HG03175 (cell line): ENCODE measurements around the gene MARK1.

ENCODE experiments used
- ATAC-seq: cut with Tn5 transposase; IDR thresholded peaks from one replicate; pipeline ENCODE4 v1.9.1; 2021; ENCODE audit warnings: mild to moderate bottlenecking, moderate library complexity; ENCODE audit not compliant: unreplicated experiment

Gene MARK1

DNA sequence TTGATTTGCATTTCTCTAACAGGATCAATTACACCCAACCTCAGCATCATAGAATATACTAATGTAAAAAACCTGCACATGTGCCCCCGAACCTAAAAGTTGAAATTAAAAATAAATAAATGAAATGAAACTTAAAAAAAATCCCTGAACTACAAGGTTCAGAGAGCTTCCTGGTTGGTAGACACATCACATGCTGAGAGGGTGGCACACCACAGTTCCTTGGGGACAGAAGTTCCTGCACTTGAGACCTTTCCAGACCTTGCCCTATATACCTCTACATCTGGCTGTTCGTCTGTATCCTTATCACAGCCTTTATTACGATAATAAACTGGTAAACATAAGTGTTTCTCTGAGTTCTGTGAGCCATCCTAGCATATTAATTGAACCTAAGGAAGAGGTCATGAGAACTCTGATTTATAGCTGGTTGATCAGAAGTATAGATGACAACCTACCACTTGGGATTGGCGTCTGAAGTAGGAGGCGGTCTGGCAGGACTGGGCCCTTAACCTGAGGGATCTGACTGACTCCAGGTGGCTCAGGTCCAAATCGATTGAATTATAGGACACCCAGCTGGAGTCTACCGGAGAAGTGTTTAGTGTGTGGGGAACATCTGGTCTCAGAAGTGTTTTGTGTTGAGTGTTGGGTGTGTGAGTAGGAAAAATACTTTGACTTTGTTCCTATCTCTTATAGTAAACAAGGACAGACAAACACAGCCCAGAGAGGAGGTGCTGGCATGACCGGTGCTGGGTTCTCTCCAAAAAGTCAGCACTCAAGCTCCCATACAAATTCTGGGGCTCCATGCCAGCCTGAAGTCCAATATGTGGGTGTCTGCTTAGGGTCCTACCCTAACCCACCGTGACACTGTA, 181.2 kb downstream of the MARK1 start:
- ATAC-seq = no peak

DNA sequence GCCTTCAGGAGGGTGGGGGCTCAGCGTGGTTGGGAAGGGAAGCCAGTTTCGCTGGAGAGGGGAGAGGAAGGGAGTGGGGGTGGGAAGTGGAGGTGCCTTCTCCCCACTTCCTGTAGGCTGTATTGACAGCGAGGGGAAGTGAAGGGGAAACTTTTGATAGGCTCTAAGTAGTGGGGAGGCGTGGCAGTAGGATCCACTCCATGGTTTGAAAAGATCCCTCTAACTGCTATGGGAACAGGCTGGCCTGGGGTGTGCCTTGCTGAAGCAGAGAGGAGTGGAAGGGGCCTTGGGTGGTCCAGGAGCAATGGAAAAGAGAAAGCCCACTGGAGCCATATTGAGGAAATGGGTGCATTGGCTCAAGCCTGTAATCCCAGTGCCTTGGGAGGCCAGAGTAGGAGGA, 182.4 kb downstream of the MARK1 start:
- no peak for ATAC-seq

DNA sequence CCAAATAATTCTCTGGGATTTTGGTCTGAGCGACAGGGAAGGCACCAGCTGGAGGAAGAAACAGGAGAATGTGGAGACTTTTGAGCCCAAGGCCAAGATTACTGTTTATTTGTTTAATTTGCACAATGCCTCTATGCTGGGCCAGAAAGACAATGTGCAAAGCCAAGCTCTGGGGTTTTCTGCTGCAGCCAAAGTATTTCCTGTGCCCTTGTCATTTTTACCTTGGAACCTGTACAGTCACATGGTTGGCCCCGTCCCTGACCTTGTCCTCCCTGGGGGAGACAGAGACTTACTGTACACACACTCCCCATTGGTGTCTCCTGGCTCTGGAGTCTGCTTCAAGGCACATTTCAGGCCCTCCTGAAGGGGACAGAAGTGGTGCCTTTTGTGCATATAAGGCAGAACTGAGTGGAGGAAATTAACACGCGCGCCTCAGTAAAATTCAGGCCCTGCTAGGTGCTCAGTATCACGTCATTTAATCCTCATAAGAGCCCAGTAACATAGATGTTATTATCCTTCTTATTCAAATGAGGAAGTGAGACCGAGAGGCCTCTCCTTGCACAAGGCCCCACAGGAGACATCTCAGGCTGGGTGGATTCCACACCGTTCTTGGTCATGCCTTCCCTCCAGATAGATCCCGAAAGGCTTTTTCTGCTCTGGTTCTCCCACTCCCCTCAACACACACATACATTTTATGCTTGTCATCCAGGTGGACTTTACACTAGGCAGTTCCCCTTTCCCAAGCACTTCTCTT, 183.3 kb downstream of the MARK1 start:
- ATAC-seq = peak; percentile 92
